Measurements from ENCODE around the gene NFRKB.
"Not testable (repeated sequence)": the region's sequence is repeated elsewhere in the genome, so short reads cannot be mapped to it uniquely, and the experiment has no call there.

The NFRKB gene

GRCh38 chr11:129894278-129895125 is 876 bp downstream of the NFRKB start:
- DNase-seq (ENCODE audit: low read depth) = no peak

GRCh38 chr11:129888451-129888850 is 6.9 kb downstream of the NFRKB start:
- DNase-seq (ENCODE audit: low read depth) = no peak

GRCh38 chr11:129885381-129885780 is 10.0 kb downstream of the NFRKB start:
- no peak for DNase-seq (ENCODE audit: low read depth)

- DNase-seq (ENCODE audit: low read depth) = no peak
These were observed 10.8 kb downstream of the NFRKB start for GRCh38 chr11:129884581-129884980.

GRCh38 chr11:129881570-129882170 is 13.7 kb downstream of the NFRKB start:
- no peak for DNase-seq (ENCODE audit: low read depth)

- no peak for DNase-seq (ENCODE audit: low read depth)
These were observed 15.1 kb downstream of the NFRKB start for GRCh38 chr11:129880311-129880710.

- no peak for DNase-seq (ENCODE audit: low read depth)
These were observed 23.5 kb downstream of the NFRKB start for GRCh38 chr11:129871914-129872313.

- DNase-seq (ENCODE audit: low read depth) = not testable (repeated sequence)
These were observed 26.8 kb downstream of the NFRKB start for GRCh38 chr11:129868626-129869025.

GRCh38 chr11:129866311-129866710 is 29.1 kb downstream of the NFRKB start:
- DNase-seq (ENCODE audit: low read depth) = no peak

- no peak for DNase-seq (ENCODE audit: low read depth)
These were observed 29.7 kb downstream of the NFRKB start for GRCh38 chr11:129865701-129866100.

GRCh38 chr11:129864811-129865210 is 30.6 kb downstream of the NFRKB start:
- no peak for DNase-seq (ENCODE audit: low read depth)

GRCh38 chr11:129861702-129862522 is 33.5 kb downstream of the NFRKB start:
- no peak for DNase-seq (ENCODE audit: low read depth)

- no peak for DNase-seq (ENCODE audit: low read depth)
These were observed 39.3 kb downstream of the NFRKB start for GRCh38 chr11:129856036-129856435.

GRCh38 chr11:129855086-129855485 is 40.3 kb downstream of the NFRKB start:
- DNase-seq (ENCODE audit: low read depth) = no peak

- DNase-seq (ENCODE audit: low read depth) = no peak
These were observed 41.1 kb downstream of the NFRKB start for GRCh38 chr11:129854232-129854805.

GRCh38 chr11:129853518-129854231 is 41.7 kb downstream of the NFRKB start:
- peak; percentile 20 for DNase-seq (ENCODE audit: low read depth)

GRCh38 chr11:129852125-129852740 is 43.1 kb downstream of the NFRKB start:
- DNase-seq (ENCODE audit: low read depth) = no peak

- DNase-seq (ENCODE audit: low read depth) = no peak
These were observed 45.8 kb downstream of the NFRKB start for GRCh38 chr11:129849447-129850130.

- DNase-seq (ENCODE audit: low read depth) = not testable (repeated sequence)
These were observed 48.0 kb downstream of the NFRKB start for GRCh38 chr11:129847361-129847760.

- DNase-seq (ENCODE audit: low read depth) = no peak
These were observed 48.7 kb downstream of the NFRKB start for GRCh38 chr11:129846508-129847335.
